BE2C (cell line): ENCODE results near the gene TMEM150A.

Experiments used
- DNase-seq: peaks from one replicate; pipeline ENCODE4 v3.0.0-alpha.2; 2020
- H3K27me3 ChIP-seq: fragments of 250-450 bp; sonication (Bioruptor Pico); 2 replicates; pipeline ENCODE4 v1.5.1; 2020; ENCODE audit warnings: mild to moderate bottlenecking
- H3K36me3 ChIP-seq: fragments of 250-450 bp; sonication (Bioruptor Pico); 2 replicates; pipeline ENCODE4 v1.5.1; 2020; ENCODE audit warnings: mild to moderate bottlenecking
- H3K4me1 ChIP-seq: fragments of 250-450 bp; sonication (Bioruptor Pico); 2 replicates; pipeline ENCODE4 v1.5.1; 2020
- H3K4me3 ChIP-seq: 2 replicates; pipeline ENCODE4 v1.5.1; 2011; ENCODE audit warnings: low read depth, low read length
- H3K9me3 ChIP-seq: fragments of 250-450 bp; sonication (Bioruptor Pico); 2 replicates; pipeline ENCODE4 v1.5.1; 2020
- CTCF ChIP-seq: IDR thresholded peaks from 2 replicates; pipeline ENCODE4 v1.5.1; 2012; ENCODE audit warnings: mild to moderate bottlenecking, low read depth, low read length

TMEM150A gene

GRCh38 chr2:85647823-85648526, 45.5 kb upstream of the TMEM150A start:
- no peaks in the 10 kb centered on the region for H3K27me3 ChIP-seq
- no peak for DNase-seq
- H3K9me3 ChIP-seq = no peaks in the 10 kb centered on the region
- no peaks in the 10 kb centered on the region for H3K4me1 ChIP-seq
- no peak for TF ChIP-seq CTCF
- H3K36me3 ChIP-seq = peaks cover 35% of the 10 kb centered on the region
- no peak overlapping the region for H3K4me3 ChIP-seq

- peaks cover 48% of the 10 kb centered on the region for H3K36me3 ChIP-seq
- TF ChIP-seq CTCF = no peak
These were observed 43.7 kb upstream of the TMEM150A start for GRCh38 chr2:85646166-85646565.

GRCh38 chr2:85644909-85645308, 42.4 kb upstream of the TMEM150A start:
- no peak for DNase-seq

More at GRCh38 chr2:85646166-85646565, 43.7 kb upstream of the TMEM150A start:
- H3K4me1 ChIP-seq = no peaks in the 10 kb centered on the region
- no peak for DNase-seq
- no peak overlapping the region for H3K4me3 ChIP-seq
- H3K27me3 ChIP-seq = no peaks in the 10 kb centered on the region
- H3K9me3 ChIP-seq = no peaks in the 10 kb centered on the region

GRCh38 chr2:85642725-85643124, 40.2 kb upstream of the TMEM150A start:
- Histone ChIP-seq H3K9me3 (no peaks in the 10 kb centered on the region), H3K4me3 (no peak overlapping the region), H3K36me3 (peaks cover 57% of the 10 kb centered on the region), H3K4me1 (no peaks in the 10 kb centered on the region), H3K27me3 (no peaks in the 10 kb centered on the region)
- DNase-seq = no peak
- TF ChIP-seq CTCF = no peak

More at GRCh38 chr2:85644909-85645308, 42.4 kb upstream of the TMEM150A start:
- TF ChIP-seq CTCF = no peak
- no peaks in the 10 kb centered on the region for H3K4me1 ChIP-seq
- no peaks in the 10 kb centered on the region for H3K27me3 ChIP-seq
- no peaks in the 10 kb centered on the region for H3K9me3 ChIP-seq
- no peak overlapping the region for H3K4me3 ChIP-seq
- peaks cover 56% of the 10 kb centered on the region for H3K36me3 ChIP-seq

- Histone ChIP-seq H3K27me3 (no peaks in the 10 kb centered on the region), H3K4me3 (no peak overlapping the region), H3K4me1 (no peaks in the 10 kb centered on the region), H3K36me3 (peaks cover 44% of the 10 kb centered on the region), H3K9me3 (no peaks in the 10 kb centered on the region)
- DNase-seq = no peak
- no peak for TF ChIP-seq CTCF
These were observed 33.1 kb upstream of the TMEM150A start for GRCh38 chr2:85635636-85636035.

- no peak for DNase-seq
- TF ChIP-seq CTCF = no peak
- Histone ChIP-seq H3K27me3 (no peaks in the 10 kb centered on the region), H3K9me3 (no peaks in the 10 kb centered on the region), H3K4me1 (no peaks in the 10 kb centered on the region), H3K36me3 (peaks cover 43% of the 10 kb centered on the region), H3K4me3 (no peak overlapping the region)
These were observed 32.5 kb upstream of the TMEM150A start for GRCh38 chr2:85635011-85635410.
